AG09309 (cell line): ENCODE data around the gene ATCAY.

Experiments used
- DNase-seq: peaks from one replicate; pipeline ENCODE4 v3.0.0-alpha.2; 2010; ENCODE audit warnings: low read depth
- H3K4me3 ChIP-seq: 2 replicates; pipeline ENCODE4 v1.5.1; 2011; ENCODE audit warnings: mild to moderate bottlenecking, low read depth, low read length, moderate library complexity; ENCODE audit not compliant: control insufficient read depth
- TF ChIP-seq, protein P1 (sequence below): IDR thresholded peaks from 2 replicates; pipeline ENCODE4 v1.5.1; 2011; ENCODE audit warnings: mild to moderate bottlenecking, low read depth, low read length, inconsistent platforms; ENCODE audit not compliant: insufficient read depth, control insufficient read depth; ENCODE audit errors: missing control alignments

Gene ATCAY

DNA sequence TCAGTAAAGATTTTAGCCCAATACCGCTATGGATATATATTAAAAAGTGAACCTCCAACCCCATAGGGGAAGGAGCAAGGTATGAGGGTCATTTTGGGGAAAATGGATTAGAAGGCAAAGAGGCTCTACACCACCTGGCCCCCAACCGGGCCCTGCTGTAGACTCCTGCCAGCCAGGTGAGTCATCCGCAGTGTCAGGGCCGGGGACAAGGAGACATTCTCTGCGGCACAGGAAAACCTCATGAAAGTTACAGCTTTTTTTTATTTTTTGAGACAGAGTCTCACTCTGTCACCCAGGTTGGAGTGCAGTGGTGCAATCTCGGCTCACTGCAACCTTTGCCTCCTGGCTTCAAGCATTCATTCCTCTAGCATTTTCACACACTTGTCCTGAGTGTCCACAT lies 43.6 kb upstream of the ATCAY start:
- no peak overlapping the region for H3K4me3 ChIP-seq
- TF ChIP-seq, protein P1, sequence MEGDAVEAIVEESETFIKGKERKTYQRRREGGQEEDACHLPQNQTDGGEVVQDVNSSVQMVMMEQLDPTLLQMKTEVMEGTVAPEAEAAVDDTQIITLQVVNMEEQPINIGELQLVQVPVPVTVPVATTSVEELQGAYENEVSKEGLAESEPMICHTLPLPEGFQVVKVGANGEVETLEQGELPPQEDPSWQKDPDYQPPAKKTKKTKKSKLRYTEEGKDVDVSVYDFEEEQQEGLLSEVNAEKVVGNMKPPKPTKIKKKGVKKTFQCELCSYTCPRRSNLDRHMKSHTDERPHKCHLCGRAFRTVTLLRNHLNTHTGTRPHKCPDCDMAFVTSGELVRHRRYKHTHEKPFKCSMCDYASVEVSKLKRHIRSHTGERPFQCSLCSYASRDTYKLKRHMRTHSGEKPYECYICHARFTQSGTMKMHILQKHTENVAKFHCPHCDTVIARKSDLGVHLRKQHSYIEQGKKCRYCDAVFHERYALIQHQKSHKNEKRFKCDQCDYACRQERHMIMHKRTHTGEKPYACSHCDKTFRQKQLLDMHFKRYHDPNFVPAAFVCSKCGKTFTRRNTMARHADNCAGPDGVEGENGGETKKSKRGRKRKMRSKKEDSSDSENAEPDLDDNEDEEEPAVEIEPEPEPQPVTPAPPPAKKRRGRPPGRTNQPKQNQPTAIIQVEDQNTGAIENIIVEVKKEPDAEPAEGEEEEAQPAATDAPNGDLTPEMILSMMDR, result no peak
- no peak for DNase-seq

DNA sequence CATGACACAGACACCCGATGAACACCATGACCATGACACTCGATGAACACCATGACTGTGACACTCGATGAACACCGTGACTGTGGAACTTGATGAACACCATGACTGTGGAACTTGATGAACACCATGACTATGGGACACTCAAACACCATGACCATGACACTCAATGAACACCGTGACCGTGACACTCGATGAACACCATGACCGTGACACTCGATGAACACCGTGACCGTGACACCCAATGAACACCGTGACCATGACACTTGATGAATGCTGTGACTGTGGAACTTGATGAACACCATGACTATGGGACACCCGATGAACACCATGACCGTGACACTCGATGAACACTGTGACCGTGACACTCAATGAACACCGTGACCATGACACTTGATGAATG lies 43.2 kb upstream of the ATCAY start:
- TF ChIP-seq, protein P1, result no peak

DNA sequence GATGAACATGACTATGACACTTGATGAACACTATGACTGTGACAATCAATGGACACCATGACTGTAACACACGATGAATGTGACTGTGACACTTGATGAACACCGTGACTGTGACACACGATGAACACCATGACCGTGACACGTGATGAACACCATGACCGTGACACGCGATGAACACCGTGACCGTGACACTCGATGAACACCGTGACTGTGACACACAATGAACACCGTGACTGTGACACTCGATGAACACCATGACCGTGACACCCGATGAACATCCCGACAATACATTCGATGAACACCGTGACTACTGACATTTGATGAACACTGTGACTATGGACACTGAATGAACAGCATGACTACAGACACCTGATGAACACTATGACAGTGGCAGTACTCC lies 42.6 kb upstream of the ATCAY start:
- no peak for DNase-seq
- H3K4me3 ChIP-seq, result no peak overlapping the region
- TF ChIP-seq, protein P1, result no peak

More for the DNA sequence above, 43.2 kb upstream of the ATCAY start:
- H3K4me3 ChIP-seq, result no peak overlapping the region
- no peak for DNase-seq

DNA sequence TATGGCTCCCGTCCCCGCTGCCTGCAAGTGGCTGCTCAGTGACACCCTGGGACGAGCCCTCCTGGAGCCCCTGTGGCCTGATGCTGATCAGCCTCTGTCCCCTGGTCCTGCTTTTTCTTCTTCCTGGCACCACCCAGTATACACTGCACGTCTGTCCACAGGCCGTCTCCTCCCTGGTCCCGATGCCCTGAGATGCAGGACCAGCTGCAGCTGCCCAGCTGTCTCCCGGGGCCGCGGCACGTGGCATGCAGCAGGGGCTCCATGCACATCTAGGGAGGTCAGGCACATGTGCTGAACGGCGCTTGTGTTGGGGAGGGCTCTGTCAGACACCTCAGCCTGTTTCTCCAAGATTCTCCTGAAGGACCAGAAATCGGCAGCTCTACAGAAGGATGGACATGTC lies 41.8 kb upstream of the ATCAY start:
- H3K4me3 ChIP-seq, result no peak overlapping the region
- TF ChIP-seq, protein P1, result no peak
- DNase-seq, result no peak

DNA sequence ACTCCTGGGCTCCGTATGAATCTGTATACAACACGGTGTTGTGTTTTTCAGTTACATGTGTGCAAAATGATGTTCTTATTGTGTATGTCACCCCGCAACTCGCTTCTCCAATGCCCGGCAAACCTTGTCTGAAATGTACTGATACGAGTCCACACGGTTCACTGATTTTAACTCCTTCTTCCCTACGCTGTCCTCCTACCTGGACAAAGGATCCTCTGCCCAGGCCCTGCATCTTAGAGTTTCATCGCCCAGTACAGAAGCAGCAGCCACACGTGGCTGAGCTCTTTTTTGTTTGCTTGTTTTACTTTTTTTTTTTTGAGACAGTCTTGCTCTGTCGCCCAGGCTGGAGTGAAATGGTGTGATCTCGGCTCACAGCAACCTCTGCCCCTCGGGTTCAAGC lies 40.5 kb upstream of the ATCAY start:
- TF ChIP-seq, protein P1, result no peak
- no peak overlapping the region for H3K4me3 ChIP-seq
- no peak for DNase-seq

DNA sequence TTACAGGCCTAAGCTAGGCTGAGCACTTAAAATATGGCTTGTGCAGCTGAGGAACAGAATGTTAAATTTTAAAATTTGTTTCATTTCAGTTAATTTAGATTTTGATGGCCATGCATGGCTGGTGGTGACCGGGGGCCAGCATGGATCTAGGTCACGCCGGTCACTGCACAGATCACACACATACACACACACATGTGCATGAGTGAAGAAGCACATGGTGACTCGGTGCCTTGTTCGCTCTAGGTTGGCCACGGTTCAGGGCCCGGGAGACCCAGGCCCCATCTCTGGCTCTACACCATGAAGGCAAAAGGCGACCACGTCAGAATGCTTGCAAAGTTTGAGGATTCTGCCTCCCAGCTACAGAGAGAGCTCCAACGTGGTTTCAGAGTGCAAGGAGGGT lies 39.7 kb upstream of the ATCAY start:
- DNase-seq, result no peak
- H3K4me3 ChIP-seq, result no peak overlapping the region
- TF ChIP-seq, protein P1, result no peak

DNA sequence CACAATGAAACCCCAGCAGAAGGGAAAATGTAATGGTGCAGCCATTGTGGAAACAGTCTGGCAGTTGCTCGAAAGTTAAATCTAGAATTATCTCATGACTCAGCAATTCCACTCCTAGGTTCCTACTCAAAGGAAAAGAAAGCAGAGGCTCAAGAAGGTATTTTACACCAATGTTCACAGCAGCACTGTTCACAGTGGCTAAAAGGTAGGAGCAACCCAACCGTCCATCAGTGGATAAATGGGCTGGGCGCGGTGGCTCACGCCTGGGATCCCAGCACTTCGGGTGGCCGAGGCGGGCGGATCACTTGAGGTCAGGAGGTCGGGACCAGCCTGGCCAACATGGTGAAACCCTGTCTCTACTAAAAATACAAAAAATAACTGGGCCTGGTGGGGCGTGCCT lies 37.5 kb upstream of the ATCAY start:
- DNase-seq, result no peak
- no peak overlapping the region for H3K4me3 ChIP-seq
- TF ChIP-seq, protein P1, result no peak
